Naive thymus-derived CD8-positive, alpha-beta T cell (primary cell): ENCODE measurements around the gene KEAP1. TPM values are rescaled to one million over a fixed set of nuclear protein-coding genes. Genes with fewer than 3 reads are reported as not detected.

Source experiments
- ATAC-seq, 2 donors: fragments of 150-1000 bp; cut with Tn5 transposase in 1 of 2; sonication (Bioruptor Pico), chemical (Tn5 transposase) in 1 of 2; 1 replicate in 1 of 2; 2 replicates in 1 of 2; pipeline ENCODE4 v1.10.0; 2021; ENCODE audit warnings: mild to moderate bottlenecking in 2 of 2, moderate library complexity in 2 of 2
- POLR2A ChIA-PET: fragments of 350-600 bp; sonication (Branson Sonifier 250); formaldehyde crosslinking; loops from one replicate; lab custom pipeline; 2021; ENCODE audit warnings: antibody characterized with exemption; lab: Charles Lee
- DNase-seq, 10 donors: peaks; one replicate each; pipeline versions ENCODE4 v3.0.0 to v3.0.0-alpha.2; 2020 to 2022
- H3K27ac Mint-ChIP-seq, 10 donors: one replicate each; pipeline ENCODE4 v1.8.0; 2020 to 2022; ENCODE audit warnings: mild to moderate bottlenecking in 10 of 10, mixed read lengths in 10 of 10, moderate library complexity in 4 of 10, inconsistent platforms in 1 of 10
- H3K27me3 Mint-ChIP-seq, 5 donors: one replicate each; pipeline ENCODE4 v1.8.0; 2021 to 2022; ENCODE audit warnings: mixed read lengths in 5 of 5
- H3K36me3 Mint-ChIP-seq, 3 donors: one replicate each; pipeline ENCODE4 v1.8.0; 2020 to 2022; ENCODE audit warnings: mixed read lengths in 3 of 3, mild to moderate bottlenecking in 2 of 3, inconsistent platforms in 1 of 3
- H3K4me1 Mint-ChIP-seq, 4 donors: one replicate each; pipeline ENCODE4 v1.8.0; 2021 to 2022; ENCODE audit warnings: mixed read lengths in 4 of 4
- H3K4me3 Mint-ChIP-seq, 10 donors: one replicate each; pipeline ENCODE4 v1.8.0; 2020 to 2022; ENCODE audit warnings: mild to moderate bottlenecking in 10 of 10, mixed read lengths in 10 of 10, moderate library complexity in 6 of 10, inconsistent platforms in 1 of 10
- H3K9me3 Mint-ChIP-seq, 9 donors: one replicate each; pipeline ENCODE4 v1.8.0; 2020 to 2022; ENCODE audit warnings: mixed read lengths in 9 of 9, mild to moderate bottlenecking in 3 of 9, inconsistent platforms in 1 of 9, moderate library complexity in 1 of 9
- polyA plus RNA-seq, 3 donors: library from polyadenylated mRNA; unstranded; fragments of 300-500 nt; fragmentation: Illumina TruSeq; gene quantifications; one replicate each; pipeline ENCODE4 v1.2.3, GENCODE V29; 2021
- total RNA-seq, 8 experiments: library from RNA in 2 of 8; stranded (reverse) in 2 of 8; gene quantifications; one replicate each; pipeline ENCODE4 v1.2.3 and lab custom pipeline; 2021 to 2026

The KEAP1 gene
- total and polyA plus RNA-seq, 5 experiments from 2014 or later, result 15.1 to 35.2 (median 25.7) TPM

DNA sequence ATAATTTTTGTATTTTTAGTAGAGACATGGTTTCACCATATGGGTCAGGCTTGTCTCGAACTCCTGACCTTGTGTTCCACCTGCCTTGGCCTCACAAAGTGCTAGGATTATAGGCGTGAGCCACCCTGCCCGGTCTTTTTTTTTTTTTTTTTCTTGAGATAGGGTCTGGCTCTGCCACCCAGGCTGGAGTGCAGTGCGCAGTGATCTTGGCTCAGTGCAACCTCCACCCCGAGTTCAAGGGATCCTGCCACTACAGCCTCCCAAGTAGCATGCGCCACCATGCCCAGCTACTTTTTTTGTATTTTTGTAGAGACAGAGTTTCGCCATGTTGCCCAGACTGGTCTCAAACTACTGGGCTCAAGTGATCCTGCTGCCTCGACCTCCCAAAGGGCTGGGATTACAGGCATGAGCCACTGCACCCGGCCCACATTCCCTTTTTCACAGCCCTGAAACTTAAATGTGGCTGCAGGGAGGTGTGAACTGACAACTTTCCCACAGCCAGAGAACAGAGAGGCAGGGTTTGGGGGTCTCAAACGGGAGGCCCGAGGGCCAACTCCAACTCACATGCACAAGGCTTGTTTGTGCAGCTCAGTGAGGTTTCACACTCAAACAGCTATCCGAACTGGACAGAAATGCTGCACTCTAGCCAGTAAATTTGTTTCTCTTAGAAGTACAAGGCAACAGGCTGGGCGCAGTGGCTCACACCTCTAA, 18.5 kb upstream of the KEAP1 start:
- Mint-ChIP-seq H3K27me3 (peaks cover 14 to 32% (median 21%) of the 10 kb centered on the region in 5 donors), H3K4me1 (peaks cover 11 to 31% (median 23%) of the 10 kb centered on the region in 4 donors), H3K36me3 (no peaks in the 10 kb centered on the region), H3K27ac (peak overlapping the region in 2 of 10 donors; percentile 32 to 62), H3K9me3 (no peaks in the 10 kb centered on the region), H3K4me3 (peak overlapping the region in 1 of 10 donors; percentile 30)
- no peak for DNase-seq
- ATAC-seq, result no peak
- POLR2A ChIA-PET, result interaction anchor here (0.8 to 1.0 kb wide), 2 partner anchors 9 to 18 kb away, joined by 3 to 4 read pairs; no protein-coding TSS in a partner anchor

DNA sequence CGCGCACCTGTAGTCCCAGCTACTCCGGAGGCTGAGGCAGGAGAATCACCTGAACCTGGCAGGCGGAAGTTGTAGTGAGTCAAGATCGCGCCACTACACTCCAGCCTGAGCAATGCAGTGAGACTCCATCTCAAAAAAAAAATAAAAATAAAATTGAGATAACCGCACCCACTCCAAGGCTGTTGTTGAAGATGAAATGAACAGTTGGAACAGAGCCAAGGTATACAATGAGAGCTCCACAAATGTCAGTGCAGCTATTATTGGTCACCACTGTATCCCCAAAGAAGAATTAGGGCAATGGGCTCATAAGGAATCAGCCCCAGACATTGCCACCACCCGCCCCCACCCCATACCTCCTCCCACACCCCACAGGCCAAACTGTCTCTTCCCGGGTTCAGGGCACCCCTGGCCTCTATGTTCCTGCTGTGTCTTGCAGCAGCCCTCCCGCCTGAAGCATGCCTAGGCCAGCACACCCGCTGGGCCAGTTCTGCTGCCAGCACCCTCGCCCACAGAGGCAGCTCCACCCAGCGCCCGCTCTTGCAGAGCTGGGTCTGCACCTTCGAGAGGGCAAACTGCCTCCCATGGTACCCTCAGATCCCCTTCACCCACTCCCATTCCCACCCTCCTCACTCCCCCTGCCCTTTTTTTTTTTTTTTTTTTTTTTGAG, 17.6 kb upstream of the KEAP1 start:
- POLR2A ChIA-PET, result no interaction called here
- peaks cover 0 to 2% (median 0%) of the 10 kb centered on the region in 9 donors for H3K9me3 Mint-ChIP-seq
- no peaks in the 10 kb centered on the region for H3K36me3 Mint-ChIP-seq
- no peak for ATAC-seq
- H3K27ac Mint-ChIP-seq, result peak overlapping the region in 2 of 10 donors; percentile 34 to 74
- DNase-seq, result no peak
- H3K4me3 Mint-ChIP-seq, result peak overlapping the region in 1 of 10 donors; percentile 26
- peaks cover 21 to 40% (median 28%) of the 10 kb centered on the region in 5 donors for H3K27me3 Mint-ChIP-seq
- H3K4me1 Mint-ChIP-seq, result peaks cover 11 to 38% (median 25%) of the 10 kb centered on the region in 4 donors

DNA sequence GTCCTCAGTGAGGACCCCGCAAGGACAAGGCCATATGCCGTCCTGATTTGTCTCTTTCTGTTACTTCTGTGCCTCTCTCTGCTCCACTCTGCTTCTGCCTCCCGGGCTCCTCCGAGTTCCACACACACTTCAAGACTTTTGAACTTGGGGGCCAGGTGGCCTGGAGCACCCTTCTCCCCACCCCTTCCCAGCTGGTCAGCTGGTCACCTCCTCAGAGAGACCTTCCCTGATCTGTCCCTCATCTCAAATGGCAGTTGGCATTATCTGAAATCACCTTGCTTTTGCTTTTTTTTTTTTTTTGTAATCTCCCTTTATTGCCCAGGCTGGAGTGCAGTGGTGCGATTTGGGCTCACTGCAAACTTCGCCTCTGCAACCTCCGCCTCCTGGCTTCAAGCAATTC, 16.3 kb upstream of the KEAP1 start:
- H3K4me3 Mint-ChIP-seq, result peak overlapping the region in 8 of 10 donors; percentile 18 to 84 (median 70)
- H3K27ac Mint-ChIP-seq, result peak overlapping the region in 5 of 10 donors; percentile 25 to 95 (median 74)
- POLR2A ChIA-PET, result interaction anchor here (0.6 kb wide), 1 partner anchor 52 kb away, joined by 4 read pairs; no protein-coding TSS in a partner anchor

DNA sequence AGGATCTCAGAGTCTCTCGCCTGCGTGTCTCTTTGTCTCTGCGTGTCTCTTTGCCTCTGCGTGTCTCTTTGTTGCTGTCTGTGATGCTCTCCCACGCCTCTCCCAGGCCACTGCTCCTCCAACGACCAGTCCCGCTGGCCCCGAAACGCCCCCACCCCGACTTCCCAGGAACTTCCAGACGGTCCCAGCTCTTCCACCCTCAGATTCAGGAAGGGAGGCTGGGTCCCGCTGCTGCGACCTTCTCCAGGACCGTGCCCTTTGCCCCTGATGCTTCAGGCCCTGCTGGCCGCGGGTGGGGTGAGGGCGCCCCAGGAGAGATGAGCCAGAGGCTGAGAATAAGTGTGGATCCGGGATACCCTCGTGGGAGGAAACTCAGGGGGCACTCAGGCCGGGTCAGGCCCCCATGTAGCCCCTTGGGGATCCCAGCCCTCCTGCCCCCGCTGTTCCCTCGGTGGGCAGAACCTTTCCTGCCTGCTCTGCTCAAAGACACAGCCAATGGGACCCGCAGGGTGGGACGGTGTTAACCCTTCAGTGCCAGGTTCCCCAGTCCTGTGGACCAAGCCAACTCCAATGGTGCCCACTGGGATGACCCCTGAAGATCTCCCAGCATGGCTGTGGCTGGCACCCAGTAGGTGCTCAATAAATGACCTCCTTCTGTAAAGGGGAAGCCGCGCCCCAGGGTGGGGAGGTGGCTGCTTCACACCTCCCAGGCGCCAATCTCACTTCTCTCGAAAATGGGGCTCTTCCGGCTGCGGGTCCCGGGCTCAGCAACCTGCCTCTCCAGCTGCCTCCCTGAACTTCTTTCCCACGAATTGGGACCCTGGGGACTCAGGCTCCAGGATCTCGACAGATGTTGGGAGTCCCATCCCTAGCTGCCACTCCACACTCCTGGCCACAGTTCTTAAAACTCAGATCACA, 15.5 kb upstream of the KEAP1 start:
- peak in 2 of 10 donors; percentile 14 to 65 for DNase-seq
- POLR2A ChIA-PET, result interaction anchor here (0.5 to 0.7 kb wide), 4 partner anchors 53 to 214 kb away, joined by 3 to 4 read pairs (median 4); no protein-coding TSS in a partner anchor
- H3K27me3 Mint-ChIP-seq, result peaks cover 27 to 59% (median 37%) of the 10 kb centered on the region in 5 donors
- peaks cover 13 to 43% (median 34%) of the 10 kb centered on the region in 4 donors for H3K4me1 Mint-ChIP-seq
- peak overlapping the region; percentile 70 to 84 (median 76) for H3K4me3 Mint-ChIP-seq
- peaks cover 0 to 3% (median 0%) of the 10 kb centered on the region in 9 donors for H3K9me3 Mint-ChIP-seq
- H3K36me3 Mint-ChIP-seq, result no peaks in the 10 kb centered on the region
- peak overlapping the region in 6 of 10 donors; percentile 7 to 95 (median 67) for H3K27ac Mint-ChIP-seq
- ATAC-seq, result peak in 1 of 2 donors; percentile 6

More for the DNA sequence above, 16.3 kb upstream of the KEAP1 start:
- ATAC-seq (no peak), DNase-seq (peak in 1 of 10 donors; percentile 15)
- H3K9me3 Mint-ChIP-seq, result peaks cover 0 to 3% (median 0%) of the 10 kb centered on the region in 9 donors
- peaks cover 25 to 52% (median 35%) of the 10 kb centered on the region in 5 donors for H3K27me3 Mint-ChIP-seq
- H3K4me1 Mint-ChIP-seq, result peaks cover 11 to 41% (median 29%) of the 10 kb centered on the region in 4 donors
- no peaks in the 10 kb centered on the region for H3K36me3 Mint-ChIP-seq

DNA sequence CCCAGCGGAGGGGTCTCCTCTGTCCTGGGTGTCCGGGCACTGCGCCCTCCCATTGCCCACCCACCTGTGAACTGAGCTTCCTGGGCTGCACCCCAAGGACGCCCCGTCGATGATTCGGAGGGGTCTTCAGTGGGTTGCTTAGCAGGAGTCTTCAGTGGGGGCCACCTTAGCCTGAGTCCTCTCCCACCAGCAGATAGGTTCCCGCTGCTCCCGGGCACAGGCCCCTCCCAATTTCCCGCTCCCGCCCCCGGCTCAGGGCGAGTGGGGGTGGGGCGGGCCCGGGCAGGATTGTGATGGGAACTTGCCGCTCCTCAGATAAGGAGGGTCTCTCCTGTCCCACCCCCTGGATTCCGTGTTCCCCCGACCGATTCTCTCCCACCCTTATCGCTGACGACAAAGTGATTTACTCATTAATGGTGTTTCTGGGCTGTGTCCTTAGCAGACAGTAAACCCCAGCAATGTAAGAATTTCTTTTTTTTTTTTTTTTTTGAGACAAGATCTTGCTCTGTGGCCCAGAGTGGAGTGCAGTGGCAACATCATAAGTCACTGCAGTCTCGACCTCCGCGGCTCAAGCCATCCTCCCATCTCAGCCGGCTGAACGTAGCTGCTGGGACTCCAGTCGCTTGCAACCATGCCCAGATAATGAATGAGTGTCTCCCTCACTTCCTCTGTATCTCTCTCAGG, 14.7 kb upstream of the KEAP1 start:
- Mint-ChIP-seq H3K4me1 (peaks cover 15 to 51% (median 39%) of the 10 kb centered on the region in 4 donors), H3K27ac (peak overlapping the region in 5 of 10 donors; percentile 7 to 95 (median 60)), H3K4me3 (peak overlapping the region; percentile 70 to 84 (median 76)), H3K9me3 (peaks cover 0 to 3% (median 0%) of the 10 kb centered on the region in 9 donors), H3K27me3 (peaks cover 34 to 67% (median 45%) of the 10 kb centered on the region in 5 donors), H3K36me3 (no peaks in the 10 kb centered on the region)
- peak; percentile 46 to 52 for ATAC-seq
- DNase-seq, result peak in 2 of 10 donors; percentile 32 to 56
- POLR2A ChIA-PET, result interaction anchor here (0.5 to 0.7 kb wide), 4 partner anchors 105 to 215 kb away, joined by 3 to 4 read pairs (median 4); no protein-coding TSS in a partner anchor

DNA sequence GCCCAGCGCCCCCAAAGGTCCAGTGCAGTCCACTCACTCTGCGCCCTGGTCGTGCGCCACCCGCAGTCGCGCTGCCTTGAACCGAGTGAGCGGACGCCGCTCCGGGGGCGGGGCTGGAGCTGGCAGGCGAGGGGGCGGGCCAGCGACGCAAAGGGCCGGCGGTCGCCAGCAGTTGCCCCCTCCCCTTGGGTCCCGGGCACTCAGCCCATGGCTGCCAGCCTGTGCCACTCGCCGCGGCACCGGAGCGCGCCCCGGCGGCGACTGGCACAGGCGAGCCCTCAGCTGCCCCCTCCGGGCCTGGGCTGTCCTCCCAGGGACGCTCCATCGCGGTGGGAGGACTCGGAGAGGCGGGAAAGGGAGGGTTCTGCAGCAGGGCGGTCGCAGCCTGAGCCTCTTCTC, 14.2 kb upstream of the KEAP1 start, which contains the start of gene S1PR5:
Gene S1PR5, minus strand, starts transcription at position 87 of the 399 bp plus-strand sequence. CDS start 2,436 bp downstream, outside the sequence.
- POLR2A ChIA-PET, result interaction anchor here (0.6 to 0.8 kb wide), 2 partner anchors 24 to 192 kb away, joined by 3 read pairs; no protein-coding TSS in a partner anchor
- Mint-ChIP-seq H3K27ac (peak within 1 kb of the TSS in 7 of 10 donors; percentile 6 to 95 (median 60)), H3K9me3 (peaks cover 0 to 3% (median 0%) of the 10 kb centered on the region in 9 donors), H3K4me3 (peak within 1 kb of the TSS; percentile 70 to 89 (median 78)), H3K4me1 (peaks cover 15 to 52% (median 39%) of the 10 kb centered on the region in 4 donors), H3K36me3 (no peaks in the 10 kb centered on the region), H3K27me3 (peaks cover 34 to 72% (median 47%) of the 10 kb centered on the region in 5 donors)
- ATAC-seq (peak; percentile 22 to 24), DNase-seq (peak in 2 of 10 donors; percentile 16 to 20)

DNA sequence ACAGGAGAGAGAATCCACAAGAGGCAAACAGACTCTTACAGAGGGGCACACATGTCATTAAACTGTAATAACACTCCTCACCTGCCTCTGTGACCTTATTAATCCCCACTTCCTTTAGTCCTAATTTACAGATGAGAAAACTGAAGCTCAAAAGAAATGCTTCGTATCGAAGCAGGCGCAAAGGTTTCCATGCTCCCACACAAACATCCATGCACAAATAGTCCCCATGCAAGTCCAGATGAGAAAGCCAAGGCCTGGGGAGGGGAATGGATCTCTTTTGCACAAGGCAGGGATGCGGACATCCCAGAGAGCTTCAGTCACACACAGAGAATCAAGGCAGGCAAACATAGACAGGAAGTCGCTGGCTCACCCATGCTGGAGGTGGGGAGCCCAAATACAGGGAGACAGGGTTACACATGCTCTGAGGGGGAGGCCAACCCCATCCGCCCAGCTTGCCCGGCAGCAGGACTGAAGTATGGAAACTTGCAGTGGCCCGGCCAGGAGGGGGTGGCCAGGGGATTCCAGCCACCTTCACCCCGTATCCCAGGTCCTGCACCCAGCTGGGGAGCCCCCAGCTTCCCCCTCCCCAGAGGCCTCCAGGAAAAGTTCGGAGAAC, 13.6 kb upstream of the KEAP1 start:
- peak overlapping the region; percentile 60 to 89 (median 72) for H3K4me3 Mint-ChIP-seq
- peaks cover 0 to 3% (median 0%) of the 10 kb centered on the region in 9 donors for H3K9me3 Mint-ChIP-seq
- peaks cover 15 to 50% (median 39%) of the 10 kb centered on the region in 4 donors for H3K4me1 Mint-ChIP-seq
- H3K36me3 Mint-ChIP-seq, result no peaks in the 10 kb centered on the region
- peak overlapping the region in 5 of 10 donors; percentile 6 to 93 (median 71) for H3K27ac Mint-ChIP-seq
- ATAC-seq (no peak), DNase-seq (peak in 2 of 10 donors; percentile 25 to 37)
- H3K27me3 Mint-ChIP-seq, result peaks cover 34 to 74% (median 47%) of the 10 kb centered on the region in 5 donors
- POLR2A ChIA-PET, result interaction anchor here (0.8 kb wide), 1 partner anchor 24 kb away, joined by 3 read pairs; no protein-coding TSS in a partner anchor

DNA sequence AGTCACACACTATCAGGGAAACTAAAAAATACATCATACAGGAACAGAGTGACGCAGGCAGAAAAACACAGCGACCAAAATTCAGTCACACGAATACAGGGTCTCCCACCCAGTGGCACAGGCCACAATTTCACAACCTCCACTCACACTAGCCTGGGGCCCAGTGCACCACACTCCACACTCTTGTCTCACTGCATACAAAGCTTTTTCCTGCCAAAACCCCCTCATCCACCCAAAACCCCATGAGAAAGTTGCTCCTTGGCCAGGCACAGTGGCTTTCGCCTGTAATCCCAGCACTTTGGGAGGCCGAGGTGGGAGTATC, 12.9 kb upstream of the KEAP1 start:
- no peak for ATAC-seq
- peaks cover 0 to 3% (median 0%) of the 10 kb centered on the region in 9 donors for H3K9me3 Mint-ChIP-seq
- H3K27ac Mint-ChIP-seq, result peak overlapping the region in 4 of 10 donors; percentile 7 to 93 (median 78)
- H3K4me3 Mint-ChIP-seq, result peak overlapping the region in 9 of 10 donors; percentile 0 to 89 (median 67)
- peaks cover 34 to 74% (median 47%) of the 10 kb centered on the region in 5 donors for H3K27me3 Mint-ChIP-seq
- DNase-seq, result peak in 1 of 10 donors; percentile 56
- peaks cover 15 to 49% (median 39%) of the 10 kb centered on the region in 4 donors for H3K4me1 Mint-ChIP-seq
- POLR2A ChIA-PET, result interaction anchor here (0.9 kb wide), 1 partner anchor 19 kb away, joined by 4 read pairs; no protein-coding TSS in a partner anchor
- H3K36me3 Mint-ChIP-seq, result no peaks in the 10 kb centered on the region

DNA sequence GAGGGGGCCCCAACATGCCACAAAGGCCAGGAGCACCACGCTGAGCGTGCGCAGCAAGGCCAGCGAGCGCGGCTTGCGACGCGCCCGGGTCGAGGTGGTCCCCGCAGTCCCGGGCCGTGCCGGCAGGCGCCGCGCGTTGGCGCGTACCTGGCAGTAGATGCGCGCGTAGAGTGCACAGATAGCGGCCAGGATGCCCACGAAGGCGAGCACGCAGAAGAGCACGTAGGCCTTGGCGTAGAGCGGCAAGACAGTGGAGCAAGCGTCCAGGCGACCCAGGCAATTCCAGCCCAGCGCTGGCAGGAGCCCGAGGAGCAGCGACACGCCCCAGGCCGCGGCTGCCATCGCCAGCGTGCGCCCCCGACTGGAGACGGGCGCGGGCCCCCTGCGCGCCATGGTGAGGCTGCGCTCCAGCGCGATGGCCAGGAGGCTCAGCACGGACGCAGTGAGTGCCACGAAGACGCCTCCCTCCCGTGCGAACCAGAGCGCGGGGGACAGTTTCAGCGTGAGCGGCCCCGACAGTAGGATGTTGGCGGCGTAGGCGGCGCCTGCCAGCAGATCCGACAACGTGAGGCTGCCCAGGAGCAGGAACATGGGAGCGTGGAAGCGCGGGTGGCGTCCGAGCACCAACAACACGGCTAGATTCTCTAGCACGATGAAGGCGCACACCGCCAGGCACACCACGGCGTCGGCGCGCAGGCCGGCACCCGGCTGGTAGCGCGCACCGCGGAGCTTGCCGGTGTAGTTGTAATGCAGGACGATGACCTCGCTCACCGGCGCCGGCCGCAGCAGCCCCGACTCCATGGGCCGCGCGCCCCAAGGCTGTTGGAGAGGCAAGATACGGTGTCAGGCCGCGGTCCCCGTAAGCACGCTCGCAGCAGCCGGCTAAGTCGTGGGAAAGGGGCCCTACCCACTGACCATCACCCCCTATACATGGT, 11.3 kb upstream of the KEAP1 start:
- Mint-ChIP-seq H3K9me3 (peaks cover 0 to 3% (median 0%) of the 10 kb centered on the region in 9 donors), H3K4me3 (peak overlapping the region in 8 of 10 donors; percentile 45 to 89 (median 66)), H3K4me1 (peaks cover 15 to 49% (median 39%) of the 10 kb centered on the region in 4 donors), H3K36me3 (no peaks in the 10 kb centered on the region), H3K27me3 (peaks cover 34 to 65% (median 44%) of the 10 kb centered on the region in 5 donors), H3K27ac (peak overlapping the region in 3 of 10 donors; percentile 69 to 93 (median 78))
- peak in 8 of 10 donors; percentile 38 to 69 (median 44) for DNase-seq
- POLR2A ChIA-PET, result no interaction called here
- ATAC-seq, result peak; percentile 71 to 80
